Hypothalamus (tissue), 51 donors: ENCODE data around the gene BORCS6.
"Not testable (repeated sequence)": the region's sequence is repeated elsewhere in the genome, so short reads cannot be mapped to it uniquely, and the experiment has no call there.

Experiments used
- DNase-seq, 51 donors: peaks; one replicate each; lab custom pipeline; 2025; lab: John Stamatoyannopoulos, UW

BORCS6 gene

GRCh38 chr17:8176197-8176940, 13.6 kb downstream of the BORCS6 start, which contains the start of gene TMEM107:
Gene TMEM107 (minus strand): TSS chr17:8176380. CDS start chr17:8176286, 94 bp downstream.
- DNase-seq: peak in 48 of 51 donors; percentile 15 to 92 (median 64)

GRCh38 chr17:8175795-8176196, 14.2 kb downstream of the BORCS6 start:
- DNase-seq: peak in 3 of 51 donors; percentile 44 to 51 (median 47)

GRCh38 chr17:8173871-8174322, 16.1 kb downstream of the BORCS6 start:
- DNase-seq: no peak

GRCh38 chr17:8173056-8173870, 16.7 kb downstream of the BORCS6 start:
- DNase-seq: peak in 44 of 51 donors; percentile 17 to 97 (median 70)

- not testable (repeated sequence) for DNase-seq
These were observed 19.8 kb downstream of the BORCS6 start for GRCh38 chr17:8170186-8170585.

- DNase-seq: no peak
These were observed 22.5 kb downstream of the BORCS6 start for GRCh38 chr17:8167526-8167925.

GRCh38 chr17:8166731-8167130, 23.2 kb downstream of the BORCS6 start:
- no peak for DNase-seq

GRCh38 chr17:8164815-8165131, 25.2 kb downstream of the BORCS6 start:
- DNase-seq: no peak

- DNase-seq: peak in 32 of 51 donors; percentile 13 to 83 (median 42)
These were observed 25.8 kb downstream of the BORCS6 start for GRCh38 chr17:8163978-8164814.

- DNase-seq: peak in 12 of 51 donors; percentile 28 to 65 (median 54)
These were observed 26.7 kb downstream of the BORCS6 start for GRCh38 chr17:8162997-8163977.

GRCh38 chr17:8162233-8162996, 27.6 kb downstream of the BORCS6 start, which contains the start of gene VAMP2:
Gene VAMP2 (minus strand): TSS chr17:8162948. CDS start chr17:8162879, 69 bp downstream.
- DNase-seq: peak in 45 of 51 donors; percentile 18 to 89 (median 70)

- no peak for DNase-seq
These were observed 28.4 kb downstream of the BORCS6 start for GRCh38 chr17:8161289-8162232.

GRCh38 chr17:8160741-8161221, 29.2 kb downstream of the BORCS6 start:
- DNase-seq: peak in 1 of 51 donors; percentile 12

- no peak for DNase-seq
These were observed 29.8 kb downstream of the BORCS6 start for GRCh38 chr17:8160224-8160577.

GRCh38 chr17:8159459-8160223, 30.3 kb downstream of the BORCS6 start:
- DNase-seq: no peak

GRCh38 chr17:8159032-8159400, 31.0 kb downstream of the BORCS6 start:
- no peak for DNase-seq
